Osteocyte (in vitro differentiated cells): Measurements from ENCODE around the gene PGGHG. TPM values are rescaled to one million over a fixed set of nuclear protein-coding genes. Genes with fewer than 3 reads are reported as not detected.
A peak's percentile ranks its signal among the peaks of the same experiment; 100 is the strongest.

Experiments
- DNase-seq: peaks from one replicate; pipeline ENCODE4 v3.0.0; 2021; ENCODE audit warnings: mixed read lengths; ENCODE audit not compliant: unreplicated experiment; ENCODE audit errors: extremely low spot score
- H3K27ac Mint-ChIP-seq: one replicate; pipeline ENCODE4 v1.8.0; 2021; ENCODE audit warnings: mild to moderate bottlenecking, mixed read lengths; ENCODE audit not compliant: unreplicated experiment
- H3K27me3 Mint-ChIP-seq: one replicate; pipeline ENCODE4 v1.8.0; 2021; ENCODE audit warnings: mixed read lengths; ENCODE audit not compliant: unreplicated experiment
- H3K36me3 Mint-ChIP-seq: one replicate; pipeline ENCODE4 v1.8.0; 2021; ENCODE audit warnings: mixed read lengths; ENCODE audit not compliant: unreplicated experiment
- H3K4me1 Mint-ChIP-seq: one replicate; pipeline ENCODE4 v1.8.0; 2021; ENCODE audit warnings: mixed read lengths; ENCODE audit not compliant: unreplicated experiment
- H3K4me3 Mint-ChIP-seq: one replicate; pipeline ENCODE4 v1.8.0; 2021; ENCODE audit warnings: mild to moderate bottlenecking, moderate library complexity, mixed read lengths; ENCODE audit not compliant: unreplicated experiment
- H3K9me3 Mint-ChIP-seq: one replicate; pipeline ENCODE4 v1.8.0; 2021; ENCODE audit warnings: mixed read lengths; ENCODE audit not compliant: unreplicated experiment
- CTCF ChIP-seq: fragments of 200-600 bp; sonication (generic); IDR thresholded peaks from 2 replicates; pipeline ENCODE4 v1.5.0; 2021; ENCODE audit warnings: antibody characterized with exemption, mild to moderate bottlenecking, moderate library complexity
- total RNA-seq: library from RNA; stranded (reverse); gene quantifications from 2 replicates; pipeline ENCODE4 v1.2.1, GENCODE V29; 2021

PGGHG gene
- total RNA-seq, 1 donor from 2014 or later = 43.4 TPM

DNA sequence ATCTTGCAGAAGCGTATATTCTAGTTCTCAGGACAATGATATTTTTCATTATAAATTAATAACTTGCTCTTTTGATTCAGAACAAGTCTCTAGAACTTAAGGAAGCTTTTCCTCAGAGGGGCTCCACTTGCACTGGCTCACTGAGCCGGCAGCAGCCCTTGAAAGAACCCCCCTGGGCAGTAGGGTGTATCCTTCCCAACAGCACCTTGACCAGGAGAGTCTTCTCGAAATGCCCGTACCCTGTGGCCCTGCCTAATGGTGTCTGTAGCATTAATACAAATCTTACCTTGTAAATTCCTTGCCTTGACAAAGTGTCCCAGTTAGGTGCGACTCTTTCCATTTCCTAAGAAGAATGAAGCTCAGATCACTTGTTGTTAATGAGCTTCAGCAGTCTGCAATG lies 38.7 kb upstream of the PGGHG start:
- DNase-seq = peak; percentile 51
- Mint-ChIP-seq H3K9me3 (no peaks in the 10 kb centered on the region), H3K27ac (no peak overlapping the region), H3K27me3 (no peaks in the 10 kb centered on the region), H3K4me1 (no peaks in the 10 kb centered on the region), H3K36me3 (peaks cover 55% of the 10 kb centered on the region), H3K4me3 (no peak overlapping the region)
- TF ChIP-seq CTCF = no peak

DNA sequence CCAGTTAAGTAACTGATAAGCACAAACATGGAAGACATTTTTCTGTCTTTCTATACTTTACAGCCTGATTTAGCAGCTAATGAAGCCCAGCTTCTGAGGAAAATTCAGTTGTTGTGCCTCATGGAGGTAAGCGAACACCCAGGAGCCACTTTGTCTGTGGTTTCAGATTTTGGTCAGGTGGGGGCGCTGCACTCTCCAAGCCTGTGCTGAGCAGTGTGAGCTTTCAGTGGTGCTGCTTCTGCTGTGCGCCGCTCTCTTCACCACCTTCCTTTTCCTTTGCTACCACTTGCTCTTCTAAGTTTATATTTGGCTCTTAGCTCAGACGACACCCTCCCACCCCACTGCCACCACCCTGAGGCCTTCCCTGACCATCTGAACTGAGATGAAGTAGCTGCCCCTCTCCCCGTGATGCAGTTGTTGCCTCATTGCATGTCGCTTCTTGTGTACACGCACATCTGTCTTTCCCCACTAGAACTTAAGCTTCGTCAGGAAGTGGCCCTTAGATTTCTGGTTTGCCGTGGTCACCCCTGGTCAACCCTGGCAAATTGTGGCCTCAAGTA lies 38.1 kb upstream of the PGGHG start:
- no peak overlapping the region for H3K4me3 Mint-ChIP-seq
- peak; percentile 86 for DNase-seq

DNA sequence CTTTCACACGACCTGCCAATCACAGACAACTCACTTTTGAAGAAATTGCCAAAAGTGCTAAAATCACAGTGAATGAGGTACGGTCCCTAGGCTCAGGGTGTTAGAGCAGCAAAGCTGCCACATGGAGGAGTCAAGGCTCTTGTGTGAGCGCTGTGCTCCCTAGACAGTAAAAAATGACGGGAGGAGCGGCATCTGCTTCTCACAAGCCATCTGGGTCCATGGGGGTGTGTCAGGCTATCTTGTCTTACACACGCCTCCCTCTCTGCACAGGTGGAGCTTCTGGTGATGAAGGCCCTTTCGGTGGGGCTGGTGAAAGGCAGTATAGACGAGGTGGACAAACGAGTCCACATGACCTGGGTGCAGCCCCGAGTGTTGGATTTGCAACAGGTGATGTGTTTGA lies 37.4 kb upstream of the PGGHG start:
- Mint-ChIP-seq H3K36me3 (peaks cover 45% of the 10 kb centered on the region), H3K27ac (no peak overlapping the region), H3K27me3 (no peaks in the 10 kb centered on the region), H3K9me3 (no peaks in the 10 kb centered on the region), H3K4me3 (no peak overlapping the region), H3K4me1 (no peaks in the 10 kb centered on the region)
- no peak for TF ChIP-seq CTCF
- DNase-seq = peak; percentile 57

More for the DNA sequence above, 38.1 kb upstream of the PGGHG start:
- Mint-ChIP-seq H3K4me1 (no peaks in the 10 kb centered on the region), H3K36me3 (peaks cover 51% of the 10 kb centered on the region), H3K27me3 (no peaks in the 10 kb centered on the region), H3K27ac (no peak overlapping the region), H3K9me3 (no peaks in the 10 kb centered on the region)
- TF ChIP-seq CTCF = peak; percentile 68

GRCh38 chr11:252666-253065 lies 36.3 kb upstream of the PGGHG start:
- Mint-ChIP-seq H3K4me3 (no peak overlapping the region), H3K27ac (no peak overlapping the region), H3K36me3 (peaks cover 37% of the 10 kb centered on the region), H3K27me3 (no peaks in the 10 kb centered on the region), H3K9me3 (no peaks in the 10 kb centered on the region), H3K4me1 (no peaks in the 10 kb centered on the region)
- peak; percentile 67 for DNase-seq
- no peak for TF ChIP-seq CTCF

DNA sequence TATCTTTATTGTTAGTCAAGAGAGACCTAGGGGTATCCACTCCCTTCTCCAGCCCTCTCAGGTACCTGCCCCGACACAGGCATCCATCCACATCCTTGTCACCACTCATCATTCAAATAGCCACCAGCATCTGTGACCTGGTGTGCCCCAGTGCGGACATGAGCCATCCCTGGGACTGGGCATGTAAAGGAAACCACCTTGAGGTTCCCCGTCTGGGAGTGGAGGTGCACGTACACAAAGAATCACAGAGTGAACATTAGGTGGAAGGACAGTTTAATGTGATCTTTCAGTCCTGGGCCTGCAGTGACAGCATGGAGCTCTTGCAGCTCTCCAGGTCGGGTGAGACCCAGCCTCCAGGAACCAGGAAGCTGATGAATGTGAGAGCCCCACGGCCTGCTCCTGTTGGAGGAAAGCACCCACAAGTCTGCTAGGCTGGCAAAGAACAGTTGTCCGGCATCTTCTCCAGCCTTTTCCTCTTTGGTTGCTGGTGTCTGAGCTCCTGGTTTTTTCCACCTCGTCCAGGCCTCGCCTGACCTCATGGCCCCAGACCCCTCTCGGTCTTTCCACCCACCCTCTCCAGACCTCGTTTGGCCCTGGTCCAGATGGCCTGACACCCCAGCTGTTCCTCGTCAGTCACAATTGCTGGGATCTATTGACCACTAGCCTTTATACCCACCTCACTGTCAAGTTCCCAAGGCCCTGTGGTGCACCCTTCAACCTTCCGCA lies 35.6 kb upstream of the PGGHG start:
- no peaks in the 10 kb centered on the region for H3K27me3 Mint-ChIP-seq
- peaks cover 31% of the 10 kb centered on the region for H3K36me3 Mint-ChIP-seq
- H3K4me1 Mint-ChIP-seq = no peaks in the 10 kb centered on the region
- no peak for TF ChIP-seq CTCF
- no peak overlapping the region for H3K4me3 Mint-ChIP-seq
- peak; percentile 81 for DNase-seq
- no peaks in the 10 kb centered on the region for H3K9me3 Mint-ChIP-seq
- H3K27ac Mint-ChIP-seq = no peak overlapping the region
